ENCODE data around the gene TNFAIP3. TPM values are rescaled to one million over a fixed set of nuclear protein-coding genes. Genes with fewer than 3 reads are reported as not detected.

Gene TNFAIP3
- total RNA-seq, 1 donor from 2014 or later = 1.8 TPM

- Histone ChIP-seq H2AFZ (replicated peaks) (no peak overlapping the region), H3K4me1 (no peaks in the 10 kb centered on the region), H3K9ac (no peak overlapping the region), H4K20me1 (ENCODE audit: low read depth) (no peaks in the 10 kb centered on the region), H3K9me3 (ENCODE audit: low read depth) (no peaks in the 10 kb centered on the region), H3K4me3 (no peak overlapping the region), H3F3A (ENCODE audit: low read depth) (no peaks in the 10 kb centered on the region), H3K27me3 (no peaks in the 10 kb centered on the region), H3K27ac (no peak overlapping the region), H3K79me2 (ENCODE audit: low read depth) (no peaks in the 10 kb centered on the region), H3K36me3 (no peaks in the 10 kb centered on the region), H3K4me2 (no peak overlapping the region)
- Mint-ChIP-seq H3K9me3 (peaks cover 3% of the 10 kb centered on the region), H3K4me3 (no peak overlapping the region), H3K36me3 (no peaks in the 10 kb centered on the region), H3K4me1 (no peaks in the 10 kb centered on the region), H3K27me3 (ENCODE audit: insufficient read depth, low read depth) (peaks cover 2% of the 10 kb centered on the region), H3K27ac (no peak overlapping the region)
- DNase-seq (ENCODE audit: low spot score) = no peak
- TF ChIP-seq CTCF (IDR thresholded peaks at IDR 0.05) (no peak), EZH2 (IDR thresholded peaks at IDR 0.05) (no peak), EZH2phosphoT487 (IDR thresholded peaks at IDR 0.05) (no peak)
Observed at GRCh38 chr6:137830511-137830911, 36.5 kb upstream of the TNFAIP3 start.

- no peaks in the 10 kb centered on the region for H3K79me2 ChIP-seq (ENCODE audit: low read depth)
- Mint-ChIP-seq H3K36me3 (no peaks in the 10 kb centered on the region), H3K4me3 (no peak overlapping the region), H3K9me3 (peaks cover 3% of the 10 kb centered on the region), H3K4me1 (no peaks in the 10 kb centered on the region), H3K27me3 (ENCODE audit: insufficient read depth, low read depth) (peaks cover 2% of the 10 kb centered on the region), H3K27ac (no peak overlapping the region)
- no peak overlapping the region for H3K9ac ChIP-seq
- H3K4me1 ChIP-seq = no peaks in the 10 kb centered on the region
- H3K4me2 ChIP-seq = no peak overlapping the region
- no peaks in the 10 kb centered on the region for H3K9me3 ChIP-seq (ENCODE audit: low read depth)
- H3K36me3 ChIP-seq = no peaks in the 10 kb centered on the region
- TF ChIP-seq EZH2 (IDR thresholded peaks at IDR 0.05) (no peak), EZH2phosphoT487 (IDR thresholded peaks at IDR 0.05) (no peak), CTCF (IDR thresholded peaks at IDR 0.05) (no peak)
- H3F3A ChIP-seq (ENCODE audit: low read depth) = no peaks in the 10 kb centered on the region
- DNase-seq (ENCODE audit: low spot score) = no peak
- no peak overlapping the region for H3K4me3 ChIP-seq
- H2AFZ ChIP-seq (replicated peaks) = no peak overlapping the region
- H3K27me3 ChIP-seq = no peaks in the 10 kb centered on the region
- H3K27ac ChIP-seq = no peak overlapping the region
- no peaks in the 10 kb centered on the region for H4K20me1 ChIP-seq (ENCODE audit: low read depth)
Observed at GRCh38 chr6:137832110-137832509, 34.9 kb upstream of the TNFAIP3 start.

GRCh38 chr6:137834508-137834907, 32.6 kb upstream of the TNFAIP3 start:
- H3K27me3 Mint-ChIP-seq (ENCODE audit: insufficient read depth, low read depth) = peaks cover 2% of the 10 kb centered on the region
- H2AFZ ChIP-seq (replicated peaks) = no peak overlapping the region
- H3K4me3 Mint-ChIP-seq = no peak overlapping the region
- no peak overlapping the region for H3K27ac Mint-ChIP-seq
- H3K4me3 ChIP-seq = no peak overlapping the region
- H3F3A ChIP-seq (ENCODE audit: low read depth) = no peaks in the 10 kb centered on the region
- H3K27me3 ChIP-seq = no peaks in the 10 kb centered on the region
- H3K79me2 ChIP-seq (ENCODE audit: low read depth) = no peaks in the 10 kb centered on the region
- TF ChIP-seq EZH2 (IDR thresholded peaks at IDR 0.05) = no peak
- TF ChIP-seq CTCF (IDR thresholded peaks at IDR 0.05) = no peak
- no peak for TF ChIP-seq EZH2phosphoT487 (IDR thresholded peaks at IDR 0.05)
- no peak overlapping the region for H3K4me2 ChIP-seq
- no peak overlapping the region for H3K27ac ChIP-seq
- H3K9me3 ChIP-seq (ENCODE audit: low read depth) = peaks cover 3% of the 10 kb centered on the region
- no peaks in the 10 kb centered on the region for H3K4me1 Mint-ChIP-seq
- no peaks in the 10 kb centered on the region for H3K36me3 Mint-ChIP-seq
- no peaks in the 10 kb centered on the region for H3K4me1 ChIP-seq
- no peak for DNase-seq (ENCODE audit: low spot score)
- H3K9me3 Mint-ChIP-seq = peaks cover 17% of the 10 kb centered on the region
- no peaks in the 10 kb centered on the region for H3K36me3 ChIP-seq
- H4K20me1 ChIP-seq (ENCODE audit: low read depth) = no peaks in the 10 kb centered on the region
- no peak overlapping the region for H3K9ac ChIP-seq
